Fibroblast of lung (primary cell): ENCODE data around the gene MBNL1. TPM values are rescaled to one million over a fixed set of nuclear protein-coding genes. Genes with fewer than 3 reads are reported as not detected.
A peak's percentile ranks its signal among the peaks of the same experiment; 100 is the strongest.

Source experiments
- DNase-seq, 2 donors: peaks; one replicate each; pipeline versions ENCODE4 v3.0.0 to v3.0.0-alpha.2; 2010; ENCODE audit warnings: low read depth in 2 of 2
- H2AFZ ChIP-seq: 2 replicates; pipeline ENCODE4 v1.5.1; 2012; ENCODE audit warnings: low read length, control low read depth, inconsistent platforms
- H3K27ac ChIP-seq: 2 replicates; pipeline ENCODE4 v1.5.1; 2011; ENCODE audit warnings: low read length, control low read depth; ENCODE audit not compliant: insufficient read depth
- H3K27me3 ChIP-seq: 2 replicates; pipeline ENCODE4 v1.5.1; 2011; ENCODE audit warnings: mild to moderate bottlenecking, low read length; ENCODE audit not compliant: control insufficient read depth, insufficient read depth
- H3K36me3 ChIP-seq: 2 replicates; pipeline ENCODE4 v1.5.1; 2011; ENCODE audit warnings: low read length; ENCODE audit not compliant: control insufficient read depth, insufficient read depth
- H3K4me1 ChIP-seq: 2 replicates; pipeline ENCODE4 v1.5.1; 2011; ENCODE audit warnings: low read length; ENCODE audit not compliant: control insufficient read depth, insufficient read depth; ENCODE audit errors: extremely low read depth
- H3K4me2 ChIP-seq: 2 replicates; pipeline ENCODE4 v1.5.1; 2011; ENCODE audit warnings: low read length, control low read depth; ENCODE audit not compliant: insufficient read depth; ENCODE audit errors: extremely low read depth
- H3K4me3 ChIP-seq, 4 experiments: fragments of 200-600 bp in 1 of 4; sonication (generic) in 1 of 4; replicated peaks in 1 of 4; 2 replicates each; pipeline ENCODE4 v1.5.1; 2011 to 2016; ENCODE audit warnings: low read length in 4 of 4, low read depth in 3 of 4, mild to moderate bottlenecking in 3 of 4, control low read depth in 2 of 4, inconsistent platforms in 1 of 4, mixed read lengths in 1 of 4; ENCODE audit not compliant: insufficient read depth in 1 of 4; ENCODE audit errors: control extremely low read depth in 1 of 4
- H3K79me2 ChIP-seq: 2 replicates; pipeline ENCODE4 v1.5.1; 2012; ENCODE audit warnings: mild to moderate bottlenecking, low read length, inconsistent platforms; ENCODE audit not compliant: control insufficient read depth, insufficient read depth
- H3K9ac ChIP-seq: 2 replicates; pipeline ENCODE4 v1.5.1; 2011; ENCODE audit warnings: mild to moderate bottlenecking, low read length, control low read depth; ENCODE audit not compliant: insufficient read depth
- H3K9me3 ChIP-seq: 2 replicates; pipeline ENCODE4 v1.5.1; 2012; ENCODE audit warnings: low read depth, low read length; ENCODE audit not compliant: control insufficient read depth, insufficient read depth
- H4K20me1 ChIP-seq: 2 replicates; pipeline ENCODE4 v1.5.1; 2011; ENCODE audit warnings: low read length; ENCODE audit not compliant: control insufficient read depth, insufficient read depth; ENCODE audit errors: extremely low read depth
- CTCF ChIP-seq, 2 donors: IDR thresholded peaks in 1 of 2; conservative IDR thresholded peaks in 1 of 2; 1 replicate in 1 of 2; 2 replicates in 1 of 2; pipeline ENCODE4 v1.5.1; 2011 to 2012; ENCODE audit warnings: low read length in 2 of 2, control low read depth in 1 of 2, inconsistent platforms in 1 of 2, low read depth in 1 of 2, mild to moderate bottlenecking in 1 of 2
- EZH2 ChIP-seq: IDR thresholded peaks from 2 replicates; pipeline ENCODE4 v1.5.1; 2012; ENCODE audit warnings: low read length, control low read depth, mild to moderate bottlenecking; ENCODE audit errors: missing control alignments
- polyA plus RNA-seq, 2 donors: library from polyadenylated mRNA; depleted of rRNA in 1 of 2; stranded (reverse) in 1 of 2; unstranded in 1 of 2; fragments of >200 nt; gene quantifications; 2 replicates each; pipeline ENCODE4 v1.2.1, GENCODE V29; 2011 to 2012; ENCODE audit warnings: missing spikeins in 1 of 2
- total RNA-seq: library from RNA; depleted of rRNA; stranded (reverse); fragments of >200 nt; gene quantifications from 2 replicates; pipeline ENCODE4 v1.2.1, GENCODE V29; 2014

The MBNL1 gene
- total and polyA plus RNA-seq, 2 donors (not counting 1 experiment from before 2014, with no cell fraction given) = 150 to 213 TPM

GRCh38 chr3:152385761-152386160, 117.0 kb downstream of the MBNL1 start:
- Histone ChIP-seq H3K9ac (no peak overlapping the region), H3K4me3 (no peak overlapping the region), H3K27ac (peak overlapping the region; percentile 21), H3K4me2 (peak overlapping the region; percentile 20), H2AFZ (no peak overlapping the region), H3K36me3 (no peaks in the 10 kb centered on the region), H3K79me2 (peaks cover 85% of the 10 kb centered on the region), H4K20me1 (no peaks in the 10 kb centered on the region), H3K9me3 (no peaks in the 10 kb centered on the region), H3K4me1 (peaks cover 14% of the 10 kb centered on the region), H3K27me3 (no peaks in the 10 kb centered on the region)
- peak; percentile 51 to 91 for DNase-seq
- no peak for TF ChIP-seq CTCF (conservative IDR thresholded peaks at IDR 0.05 in 1 of 2, IDR thresholded peaks at IDR 0.05 in 1 of 2; ENCODE audit: low read depth in 1 of 2, low read length in 2 of 2)
- no peak for TF ChIP-seq EZH2

GRCh38 chr3:152386208-152386607, 117.5 kb downstream of the MBNL1 start:
- no peak overlapping the region for H3K27ac ChIP-seq
- H4K20me1 ChIP-seq = no peaks in the 10 kb centered on the region
- no peak overlapping the region for H3K4me3 ChIP-seq

GRCh38 chr3:152388631-152389030, 119.9 kb downstream of the MBNL1 start:
- H3K4me1 ChIP-seq = peaks cover 19% of the 10 kb centered on the region
- peaks cover 86% of the 10 kb centered on the region for H3K79me2 ChIP-seq
- no peak overlapping the region for H3K4me2 ChIP-seq
- no peak for DNase-seq
- TF ChIP-seq CTCF (conservative IDR thresholded peaks at IDR 0.05 in 1 of 2, IDR thresholded peaks at IDR 0.05 in 1 of 2; ENCODE audit: low read depth in 1 of 2, low read length in 2 of 2) (no peak), EZH2 (no peak)
- H3K4me3 ChIP-seq = no peak overlapping the region
- no peak overlapping the region for H2AFZ ChIP-seq
- no peaks in the 10 kb centered on the region for H3K36me3 ChIP-seq
- H3K9ac ChIP-seq = no peak overlapping the region
- H4K20me1 ChIP-seq = peaks cover 3% of the 10 kb centered on the region
- no peak overlapping the region for H3K27ac ChIP-seq
- no peaks in the 10 kb centered on the region for H3K27me3 ChIP-seq
- no peaks in the 10 kb centered on the region for H3K9me3 ChIP-seq

More at GRCh38 chr3:152386208-152386607, 117.5 kb downstream of the MBNL1 start:
- H3K4me1 ChIP-seq = peaks cover 13% of the 10 kb centered on the region
- H3K4me2 ChIP-seq = no peak overlapping the region
- H2AFZ ChIP-seq = no peak overlapping the region
- H3K9ac ChIP-seq = no peak overlapping the region
- H3K9me3 ChIP-seq = no peaks in the 10 kb centered on the region
- no peaks in the 10 kb centered on the region for H3K27me3 ChIP-seq
- H3K79me2 ChIP-seq = peaks cover 85% of the 10 kb centered on the region
- H3K36me3 ChIP-seq = no peaks in the 10 kb centered on the region
- TF ChIP-seq CTCF (conservative IDR thresholded peaks at IDR 0.05 in 1 of 2, IDR thresholded peaks at IDR 0.05 in 1 of 2; ENCODE audit: low read depth in 1 of 2, low read length in 2 of 2) (no peak), EZH2 (no peak)
- DNase-seq = no peak
